GM19240 (cell line): ENCODE results near the gene NCAPH2.

Experiments used
- DNase-seq: peaks from one replicate; pipeline ENCODE4 v3.0.0; 2011; ENCODE audit warnings: low spot score; ENCODE audit not compliant: insufficient read length

NCAPH2 gene

GRCh38 chr22:50489363-50490243 is 18.4 kb upstream of the NCAPH2 start:
- DNase-seq, result no peak

DNA sequence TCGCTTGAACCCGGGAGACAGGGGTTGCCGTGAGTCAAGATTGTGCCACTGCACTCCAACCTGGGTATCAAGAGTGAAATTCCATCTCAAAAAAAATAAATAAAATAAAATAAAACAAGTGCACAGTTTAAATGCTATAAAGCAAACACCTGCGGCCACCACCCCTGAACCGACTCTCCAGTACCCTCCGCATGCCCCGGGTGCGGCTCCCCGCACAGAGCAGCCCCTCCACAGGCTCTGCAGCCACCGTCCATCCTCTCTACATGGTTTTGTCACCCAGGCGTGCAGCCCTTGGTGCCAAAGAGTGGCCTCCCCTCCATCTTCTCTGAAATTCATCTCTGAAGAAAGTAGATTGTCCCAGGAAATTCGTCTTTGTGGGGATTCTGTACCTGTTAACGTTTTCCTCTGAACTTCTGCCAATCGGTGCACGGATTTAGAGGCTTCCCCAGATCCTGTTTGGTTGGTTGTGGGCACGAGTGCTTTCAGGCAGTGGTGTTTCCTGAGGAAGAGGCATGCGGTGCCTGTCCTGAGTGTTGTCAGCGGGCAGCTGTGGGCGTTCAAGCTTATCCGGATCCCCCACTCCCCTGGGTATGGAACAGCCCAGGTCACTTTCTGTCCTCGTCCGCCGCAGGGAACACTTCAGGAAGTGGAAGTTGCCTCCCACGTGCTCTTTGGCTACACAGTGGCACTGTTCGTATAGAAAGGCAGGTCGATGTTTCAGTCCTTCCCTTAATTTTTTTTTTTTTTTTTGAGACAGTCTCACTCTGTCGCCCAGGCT is 17.3 kb upstream of the NCAPH2 start:
- no peak for DNase-seq

DNA sequence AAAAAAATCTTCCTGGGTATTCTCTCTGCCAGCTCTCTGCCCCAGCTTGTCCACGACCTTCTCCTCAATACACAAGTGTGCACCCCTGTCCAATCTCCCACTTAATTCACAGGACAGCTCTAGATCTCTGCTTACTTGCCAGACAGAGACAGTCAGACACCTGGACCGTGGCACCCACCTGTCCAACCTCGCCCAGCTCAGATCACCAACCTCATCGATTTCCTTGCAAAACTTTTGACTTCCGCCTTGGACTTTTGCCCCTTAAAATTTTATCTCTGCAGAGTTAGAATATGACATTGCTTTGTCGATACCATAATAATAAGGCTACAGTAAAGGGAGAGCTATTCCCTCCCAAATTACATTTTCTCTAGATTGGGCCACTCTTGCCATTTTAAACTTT is 10.9 kb upstream of the NCAPH2 start:
- DNase-seq, result no peak

DNA sequence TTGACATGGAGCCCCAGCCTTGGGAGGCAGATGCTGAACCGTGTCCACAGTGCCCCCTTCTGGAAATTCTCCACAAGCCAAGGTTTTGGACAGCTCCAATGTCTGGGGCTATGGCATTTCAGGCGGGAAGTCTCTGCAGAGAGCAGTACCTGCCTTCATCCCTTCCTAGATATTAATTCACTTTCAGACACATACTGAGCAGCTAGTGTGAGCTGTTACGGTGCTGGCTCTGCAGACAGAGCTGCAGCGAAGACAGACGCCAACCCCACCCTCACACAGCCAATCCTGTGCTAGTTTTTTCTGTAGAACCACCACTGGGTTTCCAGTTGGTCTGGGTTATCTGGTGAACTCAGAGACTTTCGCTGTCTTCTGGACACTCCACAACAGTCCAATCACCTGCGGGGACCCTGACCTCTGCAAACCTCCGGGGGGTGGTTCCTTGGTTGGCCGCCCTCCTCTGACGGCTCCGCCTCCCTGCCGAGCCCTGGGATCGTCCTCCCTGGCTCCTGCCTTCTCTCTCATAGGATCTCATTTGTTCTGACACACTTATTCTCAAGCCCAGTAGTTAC is 9.6 kb upstream of the NCAPH2 start:
- DNase-seq, result peak; percentile 65

DNA sequence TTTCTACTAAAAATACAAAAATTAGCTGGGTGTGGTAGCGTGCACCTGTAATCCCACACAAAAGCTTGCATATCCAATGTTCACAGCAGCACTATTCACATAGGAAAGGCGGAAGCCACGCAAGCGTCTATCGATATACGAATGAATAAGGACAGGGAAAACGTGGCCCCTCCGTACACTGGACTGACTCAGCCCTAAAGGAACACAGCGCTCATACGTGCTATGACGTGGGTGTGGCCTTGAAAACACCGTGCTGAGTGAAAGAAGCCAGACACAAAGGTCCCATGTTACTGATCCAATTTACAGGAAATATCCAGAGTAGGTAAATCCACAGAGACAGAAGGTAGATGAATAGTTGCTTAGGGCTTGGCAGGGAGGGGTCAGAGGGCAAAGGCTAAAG is 7.6 kb upstream of the NCAPH2 start:
- no peak for DNase-seq

DNA sequence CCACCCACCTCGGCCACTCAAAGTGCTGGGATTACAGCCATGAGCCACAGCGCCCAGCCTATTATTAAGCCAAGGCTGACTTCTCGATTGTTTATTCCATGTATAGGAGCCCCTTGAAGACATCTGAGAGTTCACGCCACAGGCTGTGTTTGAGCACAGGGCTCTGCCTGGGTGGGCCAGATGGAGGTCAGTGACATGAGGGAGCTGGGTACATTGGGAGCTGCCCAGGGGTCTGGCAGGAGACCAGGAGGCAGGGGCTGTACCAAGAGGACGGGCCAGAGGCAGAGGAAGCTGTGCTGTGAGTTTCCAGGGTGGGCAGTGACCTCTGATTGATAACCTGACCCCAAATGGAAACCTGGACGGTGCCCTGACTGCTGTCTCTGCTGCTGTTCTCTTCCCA is 5.9 kb upstream of the NCAPH2 start:
- no peak for DNase-seq

- DNase-seq, result no peak
Measured at GRCh38 chr22:50502628-50503474, 5.2 kb upstream of the NCAPH2 start.

DNA sequence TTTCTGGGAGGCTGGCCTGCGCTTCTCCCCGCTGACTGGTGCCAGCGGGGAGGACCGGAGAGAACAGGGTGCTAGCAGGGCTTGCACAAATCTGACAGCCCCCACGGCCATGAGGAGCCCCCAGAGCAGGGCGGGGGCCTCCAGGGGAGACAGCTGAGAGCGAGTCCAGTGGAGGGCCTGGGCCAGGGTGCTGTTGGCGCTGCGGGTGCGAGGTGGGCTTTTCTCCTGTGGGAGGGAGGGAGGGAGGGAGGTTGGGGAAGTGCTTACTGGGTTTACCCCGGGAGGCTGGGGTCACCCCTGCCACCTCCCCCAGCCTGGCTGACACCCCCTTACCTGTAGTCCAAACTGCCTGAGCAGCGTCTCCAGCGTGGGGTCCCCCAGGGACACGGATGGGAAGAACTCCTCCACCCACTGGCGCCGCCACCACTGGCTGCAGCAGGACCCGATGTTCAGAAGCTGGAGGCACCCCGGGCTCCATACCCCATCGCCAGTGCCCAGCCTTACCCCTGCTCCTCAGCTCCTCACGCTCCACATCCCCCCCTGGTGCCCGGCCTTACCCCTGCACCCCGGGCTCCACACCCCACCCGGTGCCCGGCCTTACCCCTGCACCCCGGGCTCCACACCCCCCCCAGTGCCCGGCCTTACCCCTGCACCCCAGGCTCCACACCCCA is 4.4 kb upstream of the NCAPH2 start:
- DNase-seq, result no peak

- no peak for DNase-seq
Measured at GRCh38 chr22:50504369-50505211, 3.4 kb upstream of the NCAPH2 start.

DNA sequence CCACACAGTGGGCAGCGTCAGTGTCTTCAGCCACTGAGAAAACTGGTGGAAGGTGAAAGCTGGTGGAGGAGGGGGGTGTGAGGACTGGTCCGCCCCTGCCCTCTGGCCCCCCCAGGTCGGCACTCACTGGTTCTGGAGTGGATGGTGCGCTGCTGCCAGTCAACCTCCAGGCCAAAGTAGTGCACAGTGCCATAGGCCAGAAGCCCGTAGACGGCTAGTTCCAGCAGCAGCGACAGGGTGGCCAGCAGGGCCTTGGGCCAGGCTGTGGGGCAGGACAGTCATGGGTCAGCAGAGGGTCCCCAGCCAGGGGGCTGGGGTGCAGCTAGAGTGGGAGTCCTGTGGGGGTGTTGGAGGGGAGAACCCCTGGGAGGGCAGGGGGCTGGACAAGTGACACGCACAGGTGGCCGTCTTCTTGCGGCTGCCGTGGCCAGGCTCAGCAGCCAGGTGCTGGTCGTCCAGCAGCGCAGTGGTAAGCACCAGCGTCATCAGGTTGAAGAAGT is 2.7 kb upstream of the NCAPH2 start:
- no peak for DNase-seq

- DNase-seq, result no peak
Measured at GRCh38 chr22:50505776-50506610, 2.0 kb upstream of the NCAPH2 start.

- DNase-seq, result no peak
Measured at GRCh38 chr22:50506611-50507420, 1.2 kb upstream of the NCAPH2 start.

DNA sequence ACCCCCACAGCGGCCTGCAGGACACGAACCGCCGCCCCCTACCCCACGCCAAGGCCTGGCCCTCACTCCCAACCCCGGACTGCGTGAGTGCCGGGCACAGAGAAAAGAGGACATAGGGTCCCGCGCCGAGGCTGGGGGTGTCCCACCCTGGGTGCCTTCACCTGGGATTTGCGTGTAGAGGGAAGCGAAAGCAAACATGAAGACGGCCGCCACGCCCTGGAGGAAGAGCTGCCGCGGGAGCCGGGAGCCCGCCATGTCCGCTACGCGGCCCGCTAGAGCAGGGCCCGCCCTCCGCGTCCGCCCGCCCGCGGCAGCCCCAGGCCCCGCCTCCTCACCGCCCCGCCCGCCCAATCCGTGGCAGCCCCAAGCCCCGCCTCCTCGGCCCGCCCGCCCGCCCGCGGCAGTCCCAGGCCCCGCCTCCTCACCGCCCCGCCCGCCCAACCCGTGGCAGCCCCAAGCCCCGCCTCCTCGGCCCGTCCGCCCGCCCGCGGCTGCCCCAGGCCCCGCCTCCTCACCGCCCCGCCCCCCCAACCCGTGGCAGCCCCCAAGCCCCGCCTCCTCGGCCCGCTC is 518 bp upstream of the NCAPH2 start, which contains the start of gene LMF2:
LMF2 (minus strand) TSS at position 282 of the 570 bp plus-strand sequence; CDS start at position 255, 27 bp downstream.
- DNase-seq, result peak; percentile 98

GRCh38 chr22:50508897-50509296 is 873 bp downstream of the NCAPH2 start:
- no peak for DNase-seq

GRCh38 chr22:50513175-50513574 is 5.2 kb downstream of the NCAPH2 start:
- no peak for DNase-seq

DNA sequence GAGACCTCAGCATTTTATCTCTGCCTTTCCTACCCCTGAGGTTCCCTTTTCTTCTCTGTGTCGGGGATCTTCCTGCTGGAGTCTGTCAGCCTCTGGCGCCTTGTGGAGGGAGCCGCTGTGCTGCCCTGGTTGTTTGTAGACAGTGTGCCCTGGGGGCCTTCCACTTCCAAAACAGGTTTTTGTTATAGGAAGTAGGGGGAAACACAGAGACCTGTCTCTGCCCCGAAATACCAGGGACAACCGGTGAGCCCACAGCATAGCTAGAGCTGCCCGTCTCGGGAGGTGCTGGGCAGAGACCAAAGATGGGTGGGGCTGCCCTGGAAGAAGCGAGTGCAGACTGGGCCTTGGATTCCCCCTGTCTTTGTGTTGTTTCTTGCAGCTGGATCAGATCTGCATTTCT is 8.0 kb downstream of the NCAPH2 start:
- DNase-seq, result no peak

GRCh38 chr22:50516891-50517290 is 8.9 kb downstream of the NCAPH2 start:
- no peak for DNase-seq
